C4-2B (cell line): ENCODE data around the gene TM9SF4.

Experiments used
- H3K27ac ChIP-seq: fragments of 450-650 bp; 2 replicates; pipeline ENCODE4 v1.5.1; 2017
- ZFX ChIP-seq: fragments of 450-650 bp; IDR thresholded peaks from 2 replicates; pipeline ENCODE4 v1.6.1; 2017
- TF ChIP-seq, protein P1 (sequence below): fragments of 450-650 bp; conservative IDR thresholded peaks from 2 replicates; pipeline ENCODE4 v1.5.1; 2017; ENCODE audit warnings: mild to moderate bottlenecking

The TM9SF4 gene

DNA sequence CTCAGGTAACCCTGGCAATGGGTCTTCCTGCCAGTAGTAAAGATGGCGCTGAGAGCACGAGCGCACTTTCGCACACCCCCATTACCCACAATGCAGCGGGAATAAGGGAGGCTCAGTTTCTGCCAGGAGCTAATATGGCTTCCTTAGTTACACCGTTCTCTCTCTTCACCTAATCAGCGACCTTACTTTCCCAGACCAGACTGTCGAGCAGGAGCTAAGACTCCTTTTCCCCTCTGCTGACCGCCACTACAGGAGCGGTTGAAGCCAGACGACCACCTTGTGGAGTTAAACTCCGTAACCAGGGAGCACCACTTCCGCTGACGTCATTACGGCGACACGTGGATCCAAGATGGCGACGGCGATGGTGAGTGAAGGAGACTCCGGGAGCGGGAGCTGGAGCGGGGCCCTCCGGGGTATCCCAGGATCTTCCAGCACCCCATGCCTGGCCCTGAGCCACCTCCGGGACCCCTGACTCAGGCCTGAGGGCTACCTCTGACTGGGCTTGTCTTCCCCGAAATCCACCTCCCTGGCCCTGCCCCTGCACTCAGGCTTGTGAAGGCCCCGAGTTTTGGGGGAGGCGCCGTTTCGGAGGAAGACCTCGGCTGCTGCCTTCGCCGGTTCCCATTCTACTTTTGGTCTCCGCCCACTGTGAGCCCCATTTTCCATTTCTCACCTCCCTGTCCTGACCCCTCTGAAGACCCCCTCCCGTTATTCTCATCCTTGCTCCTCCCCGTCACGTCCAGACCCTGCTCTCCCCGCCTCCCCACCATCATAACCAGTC is at the start of gene TM9SF4:
TM9SF4 (plus strand) TSS at position 323 of the 781 bp plus-strand sequence; CDS start at position 350, 27 bp downstream.
- TF ChIP-seq, protein P1, sequence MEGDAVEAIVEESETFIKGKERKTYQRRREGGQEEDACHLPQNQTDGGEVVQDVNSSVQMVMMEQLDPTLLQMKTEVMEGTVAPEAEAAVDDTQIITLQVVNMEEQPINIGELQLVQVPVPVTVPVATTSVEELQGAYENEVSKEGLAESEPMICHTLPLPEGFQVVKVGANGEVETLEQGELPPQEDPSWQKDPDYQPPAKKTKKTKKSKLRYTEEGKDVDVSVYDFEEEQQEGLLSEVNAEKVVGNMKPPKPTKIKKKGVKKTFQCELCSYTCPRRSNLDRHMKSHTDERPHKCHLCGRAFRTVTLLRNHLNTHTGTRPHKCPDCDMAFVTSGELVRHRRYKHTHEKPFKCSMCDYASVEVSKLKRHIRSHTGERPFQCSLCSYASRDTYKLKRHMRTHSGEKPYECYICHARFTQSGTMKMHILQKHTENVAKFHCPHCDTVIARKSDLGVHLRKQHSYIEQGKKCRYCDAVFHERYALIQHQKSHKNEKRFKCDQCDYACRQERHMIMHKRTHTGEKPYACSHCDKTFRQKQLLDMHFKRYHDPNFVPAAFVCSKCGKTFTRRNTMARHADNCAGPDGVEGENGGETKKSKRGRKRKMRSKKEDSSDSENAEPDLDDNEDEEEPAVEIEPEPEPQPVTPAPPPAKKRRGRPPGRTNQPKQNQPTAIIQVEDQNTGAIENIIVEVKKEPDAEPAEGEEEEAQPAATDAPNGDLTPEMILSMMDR, result no peak
- peak; percentile 92 for TF ChIP-seq ZFX
- peak within 1 kb of the TSS; percentile 94 for H3K27ac ChIP-seq

GRCh38 chr20:32062776-32063170 is 46.7 kb upstream of the TM9SF4 start:
- no peak for TF ChIP-seq ZFX
- TF ChIP-seq, protein P1, result no peak
- H3K27ac ChIP-seq, result no peak overlapping the region

- TF ChIP-seq ZFX, result no peak
- TF ChIP-seq, protein P1, result no peak
- no peak overlapping the region for H3K27ac ChIP-seq
Observed at GRCh38 chr20:32063695-32064094, 45.8 kb upstream of the TM9SF4 start.

DNA sequence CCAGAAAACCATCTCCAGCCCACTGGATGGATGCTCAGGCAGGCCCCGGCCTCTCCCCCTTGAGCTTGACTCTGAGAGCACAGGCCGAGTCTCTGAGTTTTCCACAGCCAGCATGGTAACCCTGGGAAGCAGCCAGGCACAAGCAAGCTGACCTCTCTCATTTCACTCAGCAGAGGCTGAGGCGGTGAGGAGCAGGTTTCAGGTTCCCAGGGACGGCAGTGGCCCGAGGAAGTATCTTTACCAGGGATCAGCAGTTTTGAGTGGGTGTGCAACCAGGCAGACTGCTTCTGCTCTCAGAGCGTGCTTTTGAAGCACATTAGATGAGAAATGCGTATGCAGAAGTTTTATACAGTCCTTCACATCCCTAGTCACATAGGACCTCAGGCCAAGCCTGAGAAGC is 44.8 kb upstream of the TM9SF4 start:
- H3K27ac ChIP-seq, result no peak overlapping the region
- no peak for TF ChIP-seq ZFX
- TF ChIP-seq, protein P1, result no peak

GRCh38 chr20:32067234-32067821 is 42.2 kb upstream of the TM9SF4 start:
- H3K27ac ChIP-seq, result no peak overlapping the region

DNA sequence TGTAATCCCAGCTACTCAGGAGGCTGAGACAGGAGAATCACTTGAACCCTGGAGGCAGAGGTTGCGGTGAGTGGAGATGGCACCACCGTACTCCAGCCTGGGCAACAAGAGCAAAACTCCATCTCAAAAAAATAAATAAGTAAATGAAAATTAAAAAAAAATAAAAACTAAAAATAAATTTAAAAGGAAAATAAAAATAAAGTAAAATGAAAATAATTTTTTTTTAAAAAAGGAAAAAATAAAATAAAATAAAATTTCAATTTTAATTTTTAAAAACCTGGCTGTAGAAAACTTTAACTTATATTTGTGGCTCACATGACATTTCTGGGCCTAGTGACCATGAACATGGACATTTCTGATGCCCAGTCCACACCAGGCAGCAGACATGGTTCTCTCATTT is 41.3 kb upstream of the TM9SF4 start:
- H3K27ac ChIP-seq, result no peak overlapping the region
- no peak for TF ChIP-seq ZFX
- TF ChIP-seq, protein P1, result no peak

More at GRCh38 chr20:32067234-32067821, 42.2 kb upstream of the TM9SF4 start:
- TF ChIP-seq ZFX, result no peak
- TF ChIP-seq, protein P1, result no peak

DNA sequence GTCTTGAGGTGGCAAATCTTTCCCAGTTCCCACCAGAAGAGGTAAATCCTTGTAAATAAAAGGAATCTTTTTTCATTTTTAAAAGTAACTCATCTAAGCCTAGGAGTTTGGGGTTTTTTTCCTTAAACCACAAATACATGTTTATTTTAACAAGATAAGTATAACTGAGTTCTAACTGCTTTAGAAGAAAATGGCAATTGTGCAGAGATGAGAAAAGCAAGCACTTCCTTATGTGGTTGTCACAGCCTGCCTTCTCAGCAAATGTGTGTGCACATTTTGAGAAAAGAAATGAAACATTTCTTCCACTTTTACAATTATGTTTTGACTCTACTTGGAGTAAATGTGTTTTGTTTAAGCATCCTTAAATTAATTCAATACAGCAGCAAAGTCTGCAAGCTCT is 39.8 kb upstream of the TM9SF4 start:
- TF ChIP-seq ZFX, result no peak
- TF ChIP-seq, protein P1, result no peak
- H3K27ac ChIP-seq, result no peak overlapping the region
